H1 (cell line): ENCODE data around the gene HORMAD2. TPM values are rescaled to one million over a fixed set of nuclear protein-coding genes. Genes with fewer than 3 reads are reported as not detected.

Source experiments
- CTCF ChIA-PET: fragments of 300-600 bp; sonication (Branson Sonifier 250); formaldehyde crosslinking; loops from one replicate; lab custom pipeline; 2021; ENCODE audit not compliant: partially characterized antibody; lab: Charles Lee
- POLR2A ChIA-PET: fragments of 300-600 bp; sonication (Branson Sonifier 250); formaldehyde crosslinking; loops from one replicate; lab custom pipeline; 2021; ENCODE audit warnings: inconsistent platforms; ENCODE audit not compliant: partially characterized antibody; lab: Charles Lee
- DNase-seq, 2 experiments: peaks; one replicate each; pipeline versions ENCODE4 v3.0.0 to v3.0.0-alpha.2; 2010 to 2022; ENCODE audit warnings: low spot score in 2 of 2, low read depth in 1 of 2, mixed read lengths in 1 of 2
- FAIRE-seq: peaks from 2 replicates; lab custom pipeline; 2011; peaks lifted over from hg19 to GRCh38; lab: Jason Lieb, UNC
- H2AFZ ChIP-seq: 2 replicates; pipeline ENCODE4 v1.8.1; 2012; ENCODE audit warnings: low read length, inconsistent platforms
- H2AK5ac ChIP-seq: 2 replicates; pipeline ENCODE4 v1.6.1; 2013; ENCODE audit warnings: low read depth, low read length
- H2BK120ac ChIP-seq: replicated peaks from 2 replicates; pipeline ENCODE3; 2013; ENCODE audit warnings: low read depth, low read length, inconsistent platforms
- H2BK12ac ChIP-seq: 2 replicates; pipeline ENCODE4 v1.6.1; 2013; ENCODE audit warnings: low read depth, low read length
- H2BK15ac ChIP-seq: 2 replicates; pipeline ENCODE4 v1.6.1; 2013; ENCODE audit warnings: low read length
- H2BK20ac ChIP-seq: 2 replicates; pipeline ENCODE4 v1.6.1; 2013; ENCODE audit warnings: low read length
- H2BK5ac ChIP-seq: 2 replicates; pipeline ENCODE4 v1.6.1; 2013; ENCODE audit warnings: low read depth, low read length
- H3K14ac ChIP-seq: 2 replicates; pipeline ENCODE4 v1.6.1; 2013; ENCODE audit warnings: inconsistent platforms; ENCODE audit not compliant: insufficient read length
- H3K18ac ChIP-seq: 2 replicates; pipeline ENCODE4 v1.6.1; 2013; ENCODE audit warnings: low read length; ENCODE audit errors: extremely low read depth
- H3K23ac ChIP-seq: 2 replicates; pipeline ENCODE4 v1.6.1; 2013; ENCODE audit warnings: inconsistent platforms; ENCODE audit not compliant: insufficient read length
- H3K23me2 ChIP-seq: 2 replicates; pipeline ENCODE4 v1.6.1; 2013; ENCODE audit warnings: low read depth, low read length
- H3K27ac ChIP-seq: 2 replicates; pipeline ENCODE4 v1.6.1; 2011; ENCODE audit warnings: low read depth, low read length, inconsistent platforms
- H3K27me3 ChIP-seq, 4 experiments: replicated peaks in 1 of 4; 1 replicate in 1 of 4; 2 replicates in 3 of 4; pipeline versions ENCODE4 v1.6.1 to v1.8.1; 2011 to 2013; ENCODE audit warnings: low read length in 3 of 4, mild to moderate bottlenecking in 3 of 4, inconsistent platforms in 2 of 4, mixed read lengths in 2 of 4, moderate library complexity in 1 of 4; ENCODE audit not compliant: control insufficient read depth in 3 of 4, insufficient read depth in 3 of 4; ENCODE audit errors: extremely low read depth in 1 of 4
- H3K36me3 ChIP-seq, 4 experiments: 2 replicates each; pipeline versions ENCODE4 v1.6.1 to v1.8.1; 2011 to 2013; ENCODE audit warnings: mild to moderate bottlenecking in 4 of 4, low read length in 3 of 4, moderate library complexity in 2 of 4, control low read depth in 1 of 4, inconsistent platforms in 1 of 4; ENCODE audit not compliant: insufficient read depth in 4 of 4, control insufficient read depth in 2 of 4
- H3K4ac ChIP-seq: replicated peaks from 2 replicates; pipeline ENCODE3; 2013; ENCODE audit warnings: low read length, low read depth, mixed read lengths, inconsistent platforms; ENCODE audit not compliant: insufficient read length
- H3K4me1 ChIP-seq, 4 experiments: replicated peaks in 1 of 4; 1 replicate in 1 of 4; 2 replicates in 3 of 4; pipeline versions ENCODE4 v1.6.1 to v1.8.1; 2011 to 2013; ENCODE audit warnings: low read length in 3 of 4, inconsistent platforms in 2 of 4, mixed read lengths in 1 of 4; ENCODE audit not compliant: insufficient read depth in 4 of 4, control insufficient read depth in 3 of 4
- H3K4me2 ChIP-seq, 2 experiments: 2 replicates each; pipeline versions ENCODE4 v1.6.1 to v1.8.1; 2011 to 2013; ENCODE audit warnings: low read depth in 2 of 2, low read length in 2 of 2, control low read depth in 1 of 2, inconsistent platforms in 1 of 2, mild to moderate bottlenecking in 1 of 2; ENCODE audit not compliant: insufficient read depth in 1 of 2
- H3K4me3 ChIP-seq, 4 experiments: fragments of 200-600, 300-600 bp in 1 of 4; sonication (generic), shearing (Covaris generic), sonication (Bioruptor Twin) in 1 of 4; 2 replicates each; pipeline versions ENCODE4 v1.5.1 to v1.8.1; 2011 to 2016; ENCODE audit warnings: low read length in 4 of 4, low read depth in 3 of 4, control low read depth in 2 of 4, inconsistent platforms in 2 of 4, mild to moderate bottlenecking in 2 of 4, mixed read lengths in 1 of 4, moderate library complexity in 1 of 4; ENCODE audit not compliant: insufficient read depth in 2 of 4; ENCODE audit errors: extremely low read depth in 1 of 4
- H3K56ac ChIP-seq: replicated peaks from 2 replicates; pipeline ENCODE3; 2013; ENCODE audit warnings: low read depth, mild to moderate bottlenecking, mixed read lengths, low read length, inconsistent platforms; ENCODE audit not compliant: insufficient read length
- H3K79me1 ChIP-seq: 2 replicates; pipeline ENCODE4 v1.6.1; 2013; ENCODE audit warnings: low read depth, low read length, control low read depth
- H3K79me2 ChIP-seq, 2 experiments: 2 replicates each; pipeline versions ENCODE4 v1.6.1 to v1.8.1; 2012 to 2013; ENCODE audit warnings: low read length in 2 of 2, mild to moderate bottlenecking in 2 of 2, inconsistent platforms in 1 of 2; ENCODE audit not compliant: insufficient read depth in 2 of 2, control insufficient read depth in 1 of 2
- H3K9ac ChIP-seq, 4 experiments: replicated peaks in 1 of 4; 1 replicate in 1 of 4; 2 replicates in 3 of 4; pipeline versions ENCODE4 v1.6.1 to v1.8.1; 2011 to 2013; ENCODE audit warnings: low read depth in 3 of 4, low read length in 3 of 4, control low read depth in 2 of 4, mild to moderate bottlenecking in 2 of 4, moderate library complexity in 2 of 4, inconsistent platforms in 1 of 4; ENCODE audit errors: extremely low read depth in 1 of 4
- H3K9me3 ChIP-seq, 2 experiments: 2 replicates each; pipeline versions ENCODE4 v1.6.1 to v1.8.1; 2012 to 2013; ENCODE audit warnings: mild to moderate bottlenecking in 2 of 2, moderate library complexity in 2 of 2, control low read depth in 1 of 2, inconsistent platforms in 1 of 2, low read depth in 1 of 2, low read length in 1 of 2, mixed read lengths in 1 of 2; ENCODE audit not compliant: insufficient read depth in 2 of 2
- H4K20me1 ChIP-seq, 2 experiments: replicated peaks in 1 of 2; 2 replicates each; pipeline versions ENCODE3 to v1.8.1; 2011 to 2013; ENCODE audit warnings: inconsistent platforms in 2 of 2, low read length in 2 of 2, mild to moderate bottlenecking in 1 of 2; ENCODE audit not compliant: insufficient read depth in 2 of 2, control insufficient read depth in 1 of 2
- H4K5ac ChIP-seq: 2 replicates; pipeline ENCODE4 v1.6.1; 2013; ENCODE audit warnings: low read length, low read depth, mixed read lengths, inconsistent platforms; ENCODE audit not compliant: insufficient read length
- H4K8ac ChIP-seq: 2 replicates; pipeline ENCODE4 v1.8.0; 2013; ENCODE audit warnings: mild to moderate bottlenecking, moderate library complexity, low read length, inconsistent platforms; ENCODE audit not compliant: insufficient read depth; ENCODE audit errors: extremely low read depth
- H4K91ac ChIP-seq: replicated peaks from 2 replicates; pipeline ENCODE3; 2013; ENCODE audit warnings: low read length, mixed read lengths, inconsistent platforms; ENCODE audit not compliant: insufficient read length
- ASH2L ChIP-seq: fragments of 200-600, 300-600 bp; sonication (generic); IDR thresholded peaks from one replicate; pipeline ENCODE4 v1.7.1; 2017; ENCODE audit warnings: low read length
- BCL11A ChIP-seq, 2 experiments: IDR thresholded peaks; one replicate each; pipeline ENCODE4 v1.6.1; 2011; ENCODE audit warnings: low read depth in 2 of 2, low read length in 2 of 2, mild to moderate bottlenecking in 2 of 2
- SIRT6 ChIP-seq: IDR thresholded peaks from one replicate; pipeline ENCODE4 v1.7.1; 2012; ENCODE audit warnings: low read length, inconsistent platforms
- WGBS, 2 experiments: shearing (Covaris generic) in 1 of 2; methylation state at CpG; one replicate each; pipeline versions ENCODE4 v1.1.6 to v1.1.7; 2013 to 2015; ENCODE audit warnings: low lambda C conversion rate in 2 of 2, mixed read lengths in 2 of 2, inconsistent platforms in 1 of 2, low coverage in 1 of 2, missing lambda C conversion rate in 1 of 2; ENCODE audit not compliant: insufficient replicate concordance in 2 of 2, insufficient coverage in 1 of 2, insufficient read length in 1 of 2; ENCODE audit errors: extremely low coverage in 1 of 2, missing lambda C conversion rate in 1 of 2; 5-methylcytosine and 5-hydroxymethylcytosine counted together
- polyA plus RNA-seq, 7 experiments: library from polyadenylated mRNA; depleted of rRNA in 3 of 7; stranded (reverse) in 5 of 7; unstranded in 2 of 7; fragments of >200 nt in 5 of 7; fragments of 200-250 nt in 2 of 7; gene quantifications; 1 replicate in 5 of 7; 2 replicates in 1 of 7; 4 replicates in 1 of 7; pipeline versions ENCODE4 v1.2.1 to v1.2.3, GENCODE V29; 2011 to 2013; ENCODE audit warnings: missing spikeins in 2 of 7, mixed read lengths in 2 of 7
- total RNA-seq: library from RNA; stranded (reverse); fragmentation: NEBNext Ultra II Directional; extraction: Animal tissue kit (Norgen Biotek cat#: 25700); gene quantifications from 2 replicates; pipeline ENCODE4 v1.2.1, GENCODE V29; 2021

Gene HORMAD2
- total and polyA plus RNA-seq, 2 of the 8 experiments (the other 6 are each of a cell fraction or from before 2014, with no cell fraction given), result 0.03 TPM; not detected in 1

GRCh38 chr22:30062950-30063349 lies 17.3 kb upstream of the HORMAD2 start:
- CTCF ChIA-PET, result no interaction called here

More at GRCh38 chr22:30062950-30063349, 17.3 kb upstream of the HORMAD2 start:
- H2BK20ac ChIP-seq, result no peak overlapping the region
- no peak overlapping the region for H4K8ac ChIP-seq
- no peak overlapping the region for H2BK12ac ChIP-seq
- POLR2A ChIA-PET, result no interaction called here
- no peak overlapping the region for H3K4ac ChIP-seq
- H2AK5ac ChIP-seq, result no peak overlapping the region
- H3K23ac ChIP-seq, result no peak overlapping the region
- no peaks in the 10 kb centered on the region for H3K79me1 ChIP-seq
- no peak overlapping the region for H3K56ac ChIP-seq
- H3K23me2 ChIP-seq, result no peaks in the 10 kb centered on the region
- H3K36me3 ChIP-seq, result no peaks in the 10 kb centered on the region
- H3K27me3 ChIP-seq, result no peaks in the 10 kb centered on the region
- WGBS, 2 experiments, result 88% methylated on average over 1 of the region's 1 CpG; no CpG with 5 or more reads in 1 of the 2 experiments
- H4K91ac ChIP-seq, result no peak overlapping the region
- H4K20me1 ChIP-seq, result no peaks in the 10 kb centered on the region
- no peak overlapping the region for H2BK15ac ChIP-seq
- no peak overlapping the region for H3K4me2 ChIP-seq
- no peak overlapping the region for H2BK5ac ChIP-seq
- no peaks in the 10 kb centered on the region for H3K4me1 ChIP-seq
- H3K9ac ChIP-seq, result no peak overlapping the region
- H3K9me3 ChIP-seq, result peaks cover 2 to 6% of the 10 kb centered on the region in 2 experiments; a peak in 2 of 4 replicates
- FAIRE-seq (no peak), DNase-seq (no peak)
- no peaks in the 10 kb centered on the region for H3K79me2 ChIP-seq
- no peak overlapping the region for H3K27ac ChIP-seq
- TF ChIP-seq BCL11A (IDR thresholded peaks at IDR 0.05; ENCODE audit: low read depth in 2 of 2, low read length in 2 of 2) (no peak), SIRT6 (no peak), ASH2L (no peak)
- no peak overlapping the region for H3K18ac ChIP-seq
- H3K14ac ChIP-seq, result no peak overlapping the region
- no peak overlapping the region for H2AFZ ChIP-seq
- H3K4me3 ChIP-seq, result no peak overlapping the region
- no peak overlapping the region for H2BK120ac ChIP-seq
- H4K5ac ChIP-seq, result no peak overlapping the region
